GM12873 (cell line): Measurements from ENCODE around the gene E4F1.

Source experiments
- CTCF ChIP-seq: IDR thresholded peaks from 2 replicates; pipeline ENCODE4 v1.5.1; 2012; ENCODE audit warnings: low read depth, mild to moderate bottlenecking, moderate library complexity, low read length, control low read depth; ENCODE audit not compliant: insufficient read depth; ENCODE audit errors: missing control alignments

Gene E4F1

GRCh38 chr16:2237102-2237482 lies 13.7 kb downstream of the E4F1 start:
- no peak for TF ChIP-seq CTCF

GRCh38 chr16:2237493-2238149 lies 14.2 kb downstream of the E4F1 start:
- TF ChIP-seq CTCF = no peak

GRCh38 chr16:2238150-2238837 lies 14.9 kb downstream of the E4F1 start:
- no peak for TF ChIP-seq CTCF

- TF ChIP-seq CTCF = no peak
These were observed 15.7 kb downstream of the E4F1 start for GRCh38 chr16:2238838-2239675.

- no peak for TF ChIP-seq CTCF
These were observed 19.2 kb downstream of the E4F1 start for GRCh38 chr16:2242598-2242997.

- TF ChIP-seq CTCF = peak; percentile 2
These were observed 19.7 kb downstream of the E4F1 start for GRCh38 chr16:2243031-2243528.

- TF ChIP-seq CTCF = no peak
These were observed 20.4 kb downstream of the E4F1 start for GRCh38 chr16:2243781-2244180.
